Measurements from ENCODE around the gene IL16.

Gene IL16

DNA sequence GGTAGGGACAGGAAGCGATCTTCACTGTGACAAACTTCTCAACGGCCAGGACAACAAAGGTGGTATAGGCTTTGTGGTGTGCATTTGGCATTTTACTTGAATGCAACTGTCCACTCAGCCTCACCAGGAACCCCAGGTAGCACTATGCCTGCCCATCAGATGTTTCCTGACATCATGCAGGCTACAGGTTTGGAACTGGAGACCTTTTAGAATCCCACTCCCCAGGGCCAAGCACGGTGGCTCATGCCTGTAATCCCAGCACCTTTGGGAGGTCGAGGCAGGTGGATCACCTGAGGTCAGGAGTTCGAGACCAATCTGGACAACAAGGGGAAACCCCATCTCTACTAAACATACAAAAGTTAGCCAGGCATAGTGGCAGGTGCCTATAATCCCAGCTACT, 117.7 kb downstream of the IL16 start:
- peaks cover 73% of the 10 kb centered on the region for H3K79me2 ChIP-seq (ENCODE audit: low read length)
- TF ChIP-seq, protein P1, sequence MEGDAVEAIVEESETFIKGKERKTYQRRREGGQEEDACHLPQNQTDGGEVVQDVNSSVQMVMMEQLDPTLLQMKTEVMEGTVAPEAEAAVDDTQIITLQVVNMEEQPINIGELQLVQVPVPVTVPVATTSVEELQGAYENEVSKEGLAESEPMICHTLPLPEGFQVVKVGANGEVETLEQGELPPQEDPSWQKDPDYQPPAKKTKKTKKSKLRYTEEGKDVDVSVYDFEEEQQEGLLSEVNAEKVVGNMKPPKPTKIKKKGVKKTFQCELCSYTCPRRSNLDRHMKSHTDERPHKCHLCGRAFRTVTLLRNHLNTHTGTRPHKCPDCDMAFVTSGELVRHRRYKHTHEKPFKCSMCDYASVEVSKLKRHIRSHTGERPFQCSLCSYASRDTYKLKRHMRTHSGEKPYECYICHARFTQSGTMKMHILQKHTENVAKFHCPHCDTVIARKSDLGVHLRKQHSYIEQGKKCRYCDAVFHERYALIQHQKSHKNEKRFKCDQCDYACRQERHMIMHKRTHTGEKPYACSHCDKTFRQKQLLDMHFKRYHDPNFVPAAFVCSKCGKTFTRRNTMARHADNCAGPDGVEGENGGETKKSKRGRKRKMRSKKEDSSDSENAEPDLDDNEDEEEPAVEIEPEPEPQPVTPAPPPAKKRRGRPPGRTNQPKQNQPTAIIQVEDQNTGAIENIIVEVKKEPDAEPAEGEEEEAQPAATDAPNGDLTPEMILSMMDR (IDR thresholded peaks at IDR 0.05; ENCODE audit: low read length): no peak
- TF ChIP-seq EZH2 (optimal IDR thresholded peaks at IDR 0.05; ENCODE audit: low read depth, low read length) (no peak), EZH2phosphoT487 (IDR thresholded peaks at IDR 0.05; ENCODE audit: low read length) (no peak)
- peaks cover 48% of the 10 kb centered on the region for H3F3A ChIP-seq (ENCODE audit: insufficient read depth, low read length)
- peaks cover 35% of the 10 kb centered on the region for H3K4me1 ChIP-seq (ENCODE audit: low read length)
- no peaks in the 10 kb centered on the region for H3K27me3 ChIP-seq (replicated peaks; ENCODE audit: insufficient read depth, low read length)
- no peak overlapping the region for H2AFZ ChIP-seq (ENCODE audit: low read length)
- no peak overlapping the region for H3K27ac ChIP-seq (ENCODE audit: low read length)
- H4K20me1 ChIP-seq (ENCODE audit: insufficient read depth, low read length): no peaks in the 10 kb centered on the region
- H3K36me3 ChIP-seq (replicated peaks; ENCODE audit: insufficient read depth, low read length): peaks cover 22% of the 10 kb centered on the region
- no peaks in the 10 kb centered on the region for H3K9me2 ChIP-seq (replicated peaks; ENCODE audit: insufficient read depth, low read length)
- H3K4me3 ChIP-seq (ENCODE audit: low read length): no peak overlapping the region
- no peak for DNase-seq
- H3K9me3 ChIP-seq (replicated peaks; ENCODE audit: insufficient read depth, low read length): no peaks in the 10 kb centered on the region
- H3K4me2 ChIP-seq (ENCODE audit: low read depth, low read length): no peak overlapping the region
- no peak overlapping the region for H3K9ac ChIP-seq (ENCODE audit: low read length)

DNA sequence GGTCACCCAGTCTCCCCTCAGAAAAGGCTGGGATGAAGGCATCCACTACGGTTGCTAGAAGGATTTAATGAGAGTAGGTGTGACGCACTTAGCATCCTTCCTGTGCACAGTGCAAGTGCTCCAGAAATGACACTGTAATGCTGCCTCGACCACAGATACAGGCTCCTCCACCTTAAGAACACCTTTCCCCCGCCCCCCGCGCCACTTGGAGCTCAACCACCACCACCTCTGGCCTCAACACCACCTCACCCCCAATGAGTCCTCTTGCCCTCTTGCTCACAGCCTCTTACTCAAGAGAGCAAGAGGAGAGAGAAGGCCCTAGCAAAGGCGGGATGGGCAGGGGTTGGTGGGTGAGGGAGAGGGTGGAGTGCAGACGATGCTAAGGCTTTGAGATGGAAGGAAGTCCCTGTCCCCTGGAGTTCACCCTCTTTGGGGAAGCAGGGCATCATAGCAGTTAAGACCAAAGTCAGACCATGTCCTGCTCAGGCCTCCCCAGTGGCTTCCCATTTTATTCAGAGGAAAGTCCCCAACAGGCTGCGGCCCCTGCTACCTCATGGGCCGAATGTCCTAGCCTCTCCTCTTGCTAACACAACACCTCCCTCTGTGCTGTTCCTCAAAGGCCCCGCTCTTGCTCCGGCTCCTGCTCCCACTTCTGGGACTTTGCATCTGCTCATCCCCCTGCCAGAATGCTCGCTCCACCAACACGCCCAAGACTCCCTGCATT, 118.9 kb downstream of the IL16 start:
- peaks cover 56% of the 10 kb centered on the region for H3F3A ChIP-seq (ENCODE audit: insufficient read depth, low read length)
- no peak for DNase-seq
- no peak overlapping the region for H3K27ac ChIP-seq (ENCODE audit: low read length)
- no peaks in the 10 kb centered on the region for H3K9me3 ChIP-seq (replicated peaks; ENCODE audit: insufficient read depth, low read length)
- peaks cover 32% of the 10 kb centered on the region for H3K36me3 ChIP-seq (replicated peaks; ENCODE audit: insufficient read depth, low read length)
- TF ChIP-seq EZH2phosphoT487 (IDR thresholded peaks at IDR 0.05; ENCODE audit: low read length) (no peak), EZH2 (optimal IDR thresholded peaks at IDR 0.05; ENCODE audit: low read depth, low read length) (no peak)
- TF ChIP-seq, protein P1 (IDR thresholded peaks at IDR 0.05; ENCODE audit: low read length): no peak
- no peaks in the 10 kb centered on the region for H3K27me3 ChIP-seq (replicated peaks; ENCODE audit: insufficient read depth, low read length)
- no peaks in the 10 kb centered on the region for H3K9me2 ChIP-seq (replicated peaks; ENCODE audit: insufficient read depth, low read length)
- H4K20me1 ChIP-seq (ENCODE audit: insufficient read depth, low read length): no peaks in the 10 kb centered on the region
- no peak overlapping the region for H3K4me3 ChIP-seq (ENCODE audit: low read length)
- H3K4me2 ChIP-seq (ENCODE audit: low read depth, low read length): no peak overlapping the region
- peaks cover 48% of the 10 kb centered on the region for H3K4me1 ChIP-seq (ENCODE audit: low read length)
- H3K79me2 ChIP-seq (ENCODE audit: low read length): peaks cover 79% of the 10 kb centered on the region
- no peak overlapping the region for H3K9ac ChIP-seq (ENCODE audit: low read length)
- no peak overlapping the region for H2AFZ ChIP-seq (ENCODE audit: low read length)

DNA sequence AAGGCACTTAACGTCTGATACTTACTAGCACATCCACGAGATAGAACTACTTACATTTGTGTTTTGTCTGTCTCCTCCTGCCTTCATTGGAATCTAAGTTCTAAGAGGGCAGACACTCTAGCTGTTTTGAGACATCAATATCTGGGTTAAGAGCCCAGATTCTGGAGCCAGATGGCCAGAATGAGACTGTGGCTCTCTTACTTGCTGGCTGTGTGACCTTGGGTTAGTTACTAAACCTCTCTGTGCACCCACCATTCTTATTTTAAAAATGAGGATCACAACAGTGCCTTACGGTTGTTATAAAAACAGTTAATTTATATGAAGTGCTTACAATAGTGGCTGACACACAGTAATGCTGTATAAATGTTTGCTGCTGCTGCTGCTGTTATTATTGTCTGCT, 119.6 kb downstream of the IL16 start:
- Histone ChIP-seq H3K4me2 (ENCODE audit: low read depth, low read length) (no peak overlapping the region), H3K4me3 (ENCODE audit: low read length) (no peak overlapping the region), H3K4me1 (ENCODE audit: low read length) (peaks cover 54% of the 10 kb centered on the region), H4K20me1 (ENCODE audit: insufficient read depth, low read length) (no peaks in the 10 kb centered on the region), H2AFZ (ENCODE audit: low read length) (no peak overlapping the region), H3K79me2 (ENCODE audit: low read length) (peaks cover 82% of the 10 kb centered on the region), H3K36me3 (replicated peaks; ENCODE audit: insufficient read depth, low read length) (peaks cover 36% of the 10 kb centered on the region), H3K9ac (ENCODE audit: low read length) (no peak overlapping the region), H3F3A (ENCODE audit: insufficient read depth, low read length) (peaks cover 52% of the 10 kb centered on the region), H3K9me3 (replicated peaks; ENCODE audit: insufficient read depth, low read length) (no peaks in the 10 kb centered on the region), H3K27ac (ENCODE audit: low read length) (no peak overlapping the region), H3K27me3 (replicated peaks; ENCODE audit: insufficient read depth, low read length) (no peaks in the 10 kb centered on the region), H3K9me2 (replicated peaks; ENCODE audit: insufficient read depth, low read length) (no peaks in the 10 kb centered on the region)
- TF ChIP-seq, protein P1 (IDR thresholded peaks at IDR 0.05; ENCODE audit: low read length): no peak
- TF ChIP-seq EZH2phosphoT487 (IDR thresholded peaks at IDR 0.05; ENCODE audit: low read length): no peak
- TF ChIP-seq EZH2 (optimal IDR thresholded peaks at IDR 0.05; ENCODE audit: low read depth, low read length): no peak
- no peak for DNase-seq
